GM12878 (cell line): ENCODE results near the gene CDKL2. TPM values are rescaled to one million over a fixed set of nuclear protein-coding genes. Genes with fewer than 3 reads are reported as not detected.

Experiments used
- CREB1 ChIP-seq: IDR thresholded peaks from 2 replicates; pipeline ENCODE4 v1.6.1; 2012; ENCODE audit warnings: low read depth, mild to moderate bottlenecking, inconsistent platforms
- GABPA ChIP-seq: IDR thresholded peaks from 2 replicates; pipeline ENCODE4 v1.6.1; 2014; ENCODE audit warnings: antibody characterized with exemption, low read depth, mild to moderate bottlenecking, inconsistent platforms
- KDM1A ChIP-seq: fragments of 200-600 bp; sonication (generic); IDR thresholded peaks from 2 replicates; pipeline ENCODE4 v1.6.1; 2016; ENCODE audit warnings: borderline replicate concordance
- MEF2B ChIP-seq: fragments of 450-650 bp; IDR thresholded peaks from 2 replicates; pipeline ENCODE4 v1.6.1; 2018; ENCODE audit warnings: mild to moderate bottlenecking, moderate library complexity; ENCODE audit not compliant: partially characterized antibody, poor library complexity, severe bottlenecking
- RELB ChIP-seq: fragments of 450-650 bp; IDR thresholded peaks from 2 replicates; pipeline ENCODE4 v1.6.1; 2017; ENCODE audit warnings: low read depth, mild to moderate bottlenecking, moderate library complexity
- polyA plus RNA-seq, 11 experiments: library from polyadenylated mRNA; depleted of rRNA in 4 of 11; unstranded in 6 of 11; stranded (reverse) in 5 of 11; fragments of >200 nt; fragmentation: Nextera tagmentation in 4 of 11; fragmentation: Illumina TruSeq in 1 of 11; extraction: Ambion mirVana in 4 of 11; extraction: Trizol in 1 of 11; gene quantifications; 1 replicate in 1 of 11; 2 replicates in 10 of 11; pipeline versions ENCODE4 v1.2.1 to v1.2.3, GENCODE V29; 2011 to 2016; ENCODE audit warnings: inconsistent platforms in 2 of 11, missing spikeins in 2 of 11, low read depth in 1 of 11
- total RNA-seq, 4 experiments: library from RNA; depleted of rRNA in 3 of 4; stranded (reverse); fragments of >200 nt in 3 of 4; fragmentation: Illumina TruSeq in 1 of 4; extraction: Trizol in 1 of 4; gene quantifications; 2 replicates each; pipeline versions ENCODE4 v1.2.1 to v1.2.3, GENCODE V29; 2013 to 2021
- TF ChIP-seq, protein P1 (sequence below): fragments of 450-650 bp; formaldehyde crosslinking; IDR thresholded peaks from 2 replicates; pipeline ENCODE4 v1.5.0; 2022; ENCODE audit warnings: mild to moderate bottlenecking, missing genetic modification characterization

CDKL2 gene
- total and polyA plus RNA-seq, 10 of the 15 experiments (the other 5 are each of a cell fraction or from before 2014, with no cell fraction given), result 0.05 to 0.24 (median 0.06) TPM; not detected in 7

GRCh38 chr4:75673027-75673958 lies 43.0 kb upstream of the CDKL2 start, which contains the start of gene G3BP2 (continued):
- TF ChIP-seq KDM1A, result no peak
- peak; percentile 74 for TF ChIP-seq GABPA
- peak; percentile 93 for TF ChIP-seq CREB1
- TF ChIP-seq, protein P1, sequence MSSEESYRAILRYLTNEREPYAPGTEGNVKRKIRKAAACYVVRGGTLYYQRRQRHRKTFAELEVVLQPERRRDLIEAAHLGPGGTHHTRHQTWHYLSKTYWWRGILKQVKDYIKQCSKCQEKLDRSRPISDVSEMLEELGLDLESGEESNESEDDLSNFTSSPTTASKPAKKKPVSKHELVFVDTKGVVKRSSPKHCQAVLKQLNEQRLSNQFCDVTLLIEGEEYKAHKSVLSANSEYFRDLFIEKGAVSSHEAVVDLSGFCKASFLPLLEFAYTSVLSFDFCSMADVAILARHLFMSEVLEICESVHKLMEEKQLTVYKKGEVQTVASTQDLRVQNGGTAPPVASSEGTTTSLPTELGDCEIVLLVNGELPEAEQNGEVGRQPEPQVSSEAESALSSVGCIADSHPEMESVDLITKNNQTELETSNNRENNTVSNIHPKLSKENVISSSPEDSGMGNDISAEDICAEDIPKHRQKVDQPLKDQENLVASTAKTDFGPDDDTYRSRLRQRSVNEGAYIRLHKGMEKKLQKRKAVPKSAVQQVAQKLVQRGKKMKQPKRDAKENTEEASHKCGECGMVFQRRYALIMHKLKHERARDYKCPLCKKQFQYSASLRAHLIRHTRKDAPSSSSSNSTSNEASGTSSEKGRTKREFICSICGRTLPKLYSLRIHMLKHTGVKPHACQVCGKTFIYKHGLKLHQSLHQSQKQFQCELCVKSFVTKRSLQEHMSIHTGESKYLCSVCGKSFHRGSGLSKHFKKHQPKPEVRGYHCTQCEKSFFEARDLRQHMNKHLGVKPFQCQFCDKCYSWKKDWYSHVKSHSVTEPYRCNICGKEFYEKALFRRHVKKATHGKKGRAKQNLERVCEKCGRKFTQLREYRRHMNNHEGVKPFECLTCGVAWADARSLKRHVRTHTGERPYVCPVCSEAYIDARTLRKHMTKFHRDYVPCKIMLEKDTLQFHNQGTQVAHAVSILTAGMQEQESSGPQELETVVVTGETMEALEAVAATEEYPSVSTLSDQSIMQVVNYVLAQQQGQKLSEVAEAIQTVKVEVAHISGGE (CRISPR knock-in tag), result no peak
- peak; percentile 4 for TF ChIP-seq MEF2B
- TF ChIP-seq RELB, result peak; percentile 31; the same call in 1 of the 2 replicates
- TF ChIP-seq, all 136 proteins: peak for 55
